ENCODE data around the gene CEP128.

CEP128 gene

GRCh38 chr14:80489513-80489912 lies 452.0 kb downstream of the CEP128 start:
- no peaks in the 10 kb centered on the region for H3K27me3 ChIP-seq (ENCODE audit: control insufficient read depth, insufficient read depth, low read length)
- H3K4me1 ChIP-seq (ENCODE audit: control insufficient read depth, insufficient read depth, low read length), result peaks cover 5% of the 10 kb centered on the region
- H3K9ac ChIP-seq (ENCODE audit: low read depth, low read length), result no peak overlapping the region
- no peak overlapping the region for H3K4me3 ChIP-seq (ENCODE audit: low read depth, low read length)
- H3K36me3 ChIP-seq (ENCODE audit: control insufficient read depth, insufficient read depth, low read length), result no peaks in the 10 kb centered on the region
- no peaks in the 10 kb centered on the region for H3K9me3 ChIP-seq (ENCODE audit: control insufficient read depth, insufficient read depth, low read length)

- no peaks in the 10 kb centered on the region for H3K9me3 ChIP-seq (ENCODE audit: control insufficient read depth, insufficient read depth, low read length)
- H3K36me3 ChIP-seq (ENCODE audit: control insufficient read depth, insufficient read depth, low read length), result no peaks in the 10 kb centered on the region
- no peak overlapping the region for H3K4me3 ChIP-seq (ENCODE audit: low read depth, low read length)
- H3K9ac ChIP-seq (ENCODE audit: low read depth, low read length), result no peak overlapping the region
- no peaks in the 10 kb centered on the region for H3K4me1 ChIP-seq (ENCODE audit: control insufficient read depth, insufficient read depth, low read length)
- no peaks in the 10 kb centered on the region for H3K27me3 ChIP-seq (ENCODE audit: control insufficient read depth, insufficient read depth, low read length)
Observed at GRCh38 chr14:80485764-80486163, 455.8 kb downstream of the CEP128 start.

DNA sequence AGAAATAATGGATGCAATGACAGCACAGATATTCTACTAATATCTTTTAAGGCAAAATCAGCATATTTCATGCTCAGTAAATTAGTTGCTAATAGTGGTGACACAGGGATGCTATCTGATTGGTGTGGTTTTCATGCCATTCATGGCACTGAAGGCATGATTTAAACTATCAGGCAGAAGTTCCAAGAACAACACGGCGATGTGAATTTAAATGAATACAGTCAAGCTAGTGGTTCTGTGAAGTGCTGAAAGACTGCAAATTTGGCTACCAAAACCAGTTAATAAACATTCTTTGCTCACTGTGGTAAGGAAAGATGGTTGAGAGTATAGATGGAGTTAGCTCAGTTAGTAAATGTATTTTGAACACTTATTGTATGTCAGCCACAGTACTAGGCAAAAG lies 458.2 kb downstream of the CEP128 start:
- Histone ChIP-seq H3K27me3 (ENCODE audit: control insufficient read depth, insufficient read depth, low read length) (no peaks in the 10 kb centered on the region), H3K4me1 (ENCODE audit: control insufficient read depth, insufficient read depth, low read length) (no peaks in the 10 kb centered on the region), H3K4me3 (ENCODE audit: low read depth, low read length) (no peak overlapping the region), H3K36me3 (ENCODE audit: control insufficient read depth, insufficient read depth, low read length) (no peaks in the 10 kb centered on the region), H3K9ac (ENCODE audit: low read depth, low read length) (no peak overlapping the region), H3K9me3 (ENCODE audit: control insufficient read depth, insufficient read depth, low read length) (no peaks in the 10 kb centered on the region)

DNA sequence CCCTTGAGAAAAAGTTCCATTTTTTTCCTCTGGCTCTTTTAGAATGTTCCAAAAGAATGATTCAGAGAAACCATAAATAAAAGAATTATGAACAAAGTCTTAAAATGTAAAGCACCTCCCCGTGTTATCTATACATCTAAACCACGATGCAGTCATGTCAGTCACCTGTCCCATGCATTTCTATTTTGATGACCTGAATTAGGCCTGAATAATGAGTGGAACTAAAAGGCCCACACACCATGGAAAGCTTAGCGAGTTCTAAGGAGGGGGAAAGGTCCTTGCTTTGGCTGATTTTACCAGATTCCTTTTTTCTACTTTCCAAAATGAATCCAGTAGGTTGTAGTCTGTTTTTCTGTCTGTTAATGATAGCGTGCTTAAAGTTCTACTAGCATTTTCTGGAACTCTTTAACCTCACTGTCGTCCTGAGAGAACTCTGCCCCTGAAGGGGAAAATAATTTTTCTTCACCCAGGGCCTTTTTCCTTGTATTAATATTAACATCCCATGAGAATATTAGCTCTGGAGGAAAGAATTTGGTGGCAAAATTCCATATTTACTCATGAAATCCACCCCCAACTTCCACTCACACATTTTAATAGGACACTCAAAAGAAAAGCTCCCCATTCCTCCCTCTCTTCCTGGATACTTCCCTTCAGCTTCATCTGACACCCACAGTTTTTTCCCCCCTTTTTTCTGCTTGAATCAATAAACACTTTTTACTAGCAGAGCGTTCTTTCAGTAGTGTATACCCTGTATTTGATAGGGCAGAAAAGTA lies 464.0 kb downstream of the CEP128 start:
- no peak overlapping the region for H3K9ac ChIP-seq (ENCODE audit: low read depth, low read length)
- no peaks in the 10 kb centered on the region for H3K4me1 ChIP-seq (ENCODE audit: control insufficient read depth, insufficient read depth, low read length)
- no peak overlapping the region for H3K4me3 ChIP-seq (ENCODE audit: low read depth, low read length)
- H3K27me3 ChIP-seq (ENCODE audit: control insufficient read depth, insufficient read depth, low read length), result no peaks in the 10 kb centered on the region
- H3K9me3 ChIP-seq (ENCODE audit: control insufficient read depth, insufficient read depth, low read length), result no peaks in the 10 kb centered on the region
- H3K36me3 ChIP-seq (ENCODE audit: control insufficient read depth, insufficient read depth, low read length), result no peaks in the 10 kb centered on the region

- Histone ChIP-seq H3K9ac (ENCODE audit: low read depth, low read length) (no peak overlapping the region), H3K27me3 (ENCODE audit: control insufficient read depth, insufficient read depth, low read length) (no peaks in the 10 kb centered on the region)
Observed at GRCh38 chr14:80475074-80475473, 466.5 kb downstream of the CEP128 start.

GRCh38 chr14:80468331-80469122 lies 473.0 kb downstream of the CEP128 start:
- H3K9me3 ChIP-seq (ENCODE audit: control insufficient read depth, insufficient read depth, low read length), result no peaks in the 10 kb centered on the region
- H3K4me1 ChIP-seq (ENCODE audit: control insufficient read depth, insufficient read depth, low read length), result peaks cover 5% of the 10 kb centered on the region
- H3K27me3 ChIP-seq (ENCODE audit: control insufficient read depth, insufficient read depth, low read length), result peaks cover 3% of the 10 kb centered on the region
- no peak overlapping the region for H3K9ac ChIP-seq (ENCODE audit: low read depth, low read length)
- no peak overlapping the region for H3K4me3 ChIP-seq (ENCODE audit: low read depth, low read length)
- no peaks in the 10 kb centered on the region for H3K36me3 ChIP-seq (ENCODE audit: control insufficient read depth, insufficient read depth, low read length)

More at GRCh38 chr14:80475074-80475473, 466.5 kb downstream of the CEP128 start:
- Histone ChIP-seq H3K36me3 (ENCODE audit: control insufficient read depth, insufficient read depth, low read length) (no peaks in the 10 kb centered on the region), H3K9me3 (ENCODE audit: control insufficient read depth, insufficient read depth, low read length) (no peaks in the 10 kb centered on the region), H3K4me1 (ENCODE audit: control insufficient read depth, insufficient read depth, low read length) (no peaks in the 10 kb centered on the region), H3K4me3 (ENCODE audit: low read depth, low read length) (no peak overlapping the region)

GRCh38 chr14:80465546-80466220 lies 475.9 kb downstream of the CEP128 start:
- Histone ChIP-seq H3K9me3 (ENCODE audit: control insufficient read depth, insufficient read depth, low read length) (no peaks in the 10 kb centered on the region), H3K36me3 (ENCODE audit: control insufficient read depth, insufficient read depth, low read length) (no peaks in the 10 kb centered on the region), H3K4me3 (ENCODE audit: low read depth, low read length) (no peak overlapping the region), H3K4me1 (ENCODE audit: control insufficient read depth, insufficient read depth, low read length) (peaks cover 5% of the 10 kb centered on the region), H3K9ac (ENCODE audit: low read depth, low read length) (no peak overlapping the region), H3K27me3 (ENCODE audit: control insufficient read depth, insufficient read depth, low read length) (peaks cover 8% of the 10 kb centered on the region)

DNA sequence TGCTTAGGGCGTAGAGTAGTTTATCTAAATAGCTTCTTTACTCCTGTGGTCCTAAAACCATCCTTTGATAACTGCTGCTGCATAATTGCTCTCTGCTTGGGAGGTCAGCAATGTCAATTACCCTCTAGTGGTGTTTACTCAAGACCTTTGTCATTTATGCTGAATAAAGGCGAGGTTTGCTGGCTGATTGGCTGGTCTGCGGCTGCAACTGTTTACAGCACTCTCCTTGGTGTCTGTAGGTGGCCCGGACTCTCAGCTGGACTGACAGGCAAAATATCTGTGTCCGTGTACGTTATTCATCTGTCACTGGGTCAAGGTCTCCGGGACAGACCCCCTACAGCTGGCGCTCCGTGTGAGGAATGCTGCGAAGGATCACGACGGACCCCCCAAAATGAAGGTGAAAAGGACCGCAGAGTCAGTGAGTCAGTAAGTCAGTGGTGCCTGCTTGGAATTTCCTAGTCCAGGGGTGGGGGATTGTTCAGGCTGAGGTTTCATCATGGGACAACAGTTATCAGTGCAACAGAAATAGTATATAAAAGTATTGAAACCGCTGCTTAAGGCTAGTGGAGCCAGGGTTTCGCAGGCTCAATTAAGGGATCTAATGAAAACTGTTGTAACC lies 476.9 kb downstream of the CEP128 start:
- Histone ChIP-seq H3K27me3 (ENCODE audit: control insufficient read depth, insufficient read depth, low read length) (peaks cover 8% of the 10 kb centered on the region), H3K9ac (ENCODE audit: low read depth, low read length) (no peak overlapping the region), H3K36me3 (ENCODE audit: control insufficient read depth, insufficient read depth, low read length) (no peaks in the 10 kb centered on the region), H3K9me3 (ENCODE audit: control insufficient read depth, insufficient read depth, low read length) (no peaks in the 10 kb centered on the region), H3K4me3 (ENCODE audit: low read depth, low read length) (no peak overlapping the region), H3K4me1 (ENCODE audit: control insufficient read depth, insufficient read depth, low read length) (peaks cover 5% of the 10 kb centered on the region)

GRCh38 chr14:80456209-80456608 lies 485.3 kb downstream of the CEP128 start:
- Histone ChIP-seq H3K4me1 (ENCODE audit: control insufficient read depth, insufficient read depth, low read length) (no peaks in the 10 kb centered on the region), H3K9me3 (ENCODE audit: control insufficient read depth, insufficient read depth, low read length) (no peaks in the 10 kb centered on the region), H3K36me3 (ENCODE audit: control insufficient read depth, insufficient read depth, low read length) (no peaks in the 10 kb centered on the region), H3K4me3 (ENCODE audit: low read depth, low read length) (no peak overlapping the region), H3K9ac (ENCODE audit: low read depth, low read length) (no peak overlapping the region), H3K27me3 (ENCODE audit: control insufficient read depth, insufficient read depth, low read length) (no peaks in the 10 kb centered on the region)

GRCh38 chr14:80455031-80455430 lies 486.5 kb downstream of the CEP128 start:
- Histone ChIP-seq H3K9ac (ENCODE audit: low read depth, low read length) (no peak overlapping the region), H3K27me3 (ENCODE audit: control insufficient read depth, insufficient read depth, low read length) (no peaks in the 10 kb centered on the region), H3K4me1 (ENCODE audit: control insufficient read depth, insufficient read depth, low read length) (no peaks in the 10 kb centered on the region), H3K4me3 (ENCODE audit: low read depth, low read length) (no peak overlapping the region), H3K9me3 (ENCODE audit: control insufficient read depth, insufficient read depth, low read length) (peaks cover 6% of the 10 kb centered on the region), H3K36me3 (ENCODE audit: control insufficient read depth, insufficient read depth, low read length) (no peaks in the 10 kb centered on the region)

GRCh38 chr14:80448267-80448666 lies 493.3 kb downstream of the CEP128 start:
- no peak overlapping the region for H3K9ac ChIP-seq (ENCODE audit: low read depth, low read length)
- peaks cover 6% of the 10 kb centered on the region for H3K9me3 ChIP-seq (ENCODE audit: control insufficient read depth, insufficient read depth, low read length)
- H3K4me3 ChIP-seq (ENCODE audit: low read depth, low read length), result no peak overlapping the region
- H3K27me3 ChIP-seq (ENCODE audit: control insufficient read depth, insufficient read depth, low read length), result no peaks in the 10 kb centered on the region
- H3K4me1 ChIP-seq (ENCODE audit: control insufficient read depth, insufficient read depth, low read length), result no peaks in the 10 kb centered on the region
- no peaks in the 10 kb centered on the region for H3K36me3 ChIP-seq (ENCODE audit: control insufficient read depth, insufficient read depth, low read length)
